ENCODE data around the gene MRPL20.

MRPL20 gene

GRCh38 chr1:1421147-1421906 is 14.2 kb upstream of the MRPL20 start, which contains the start of gene ANKRD65:
Gene ANKRD65, minus strand, starts transcription at chr1:1421276. Its CDS starts 271 bp downstream, at chr1:1421005.
- TF ChIP-seq EZH2phosphoT487 (IDR thresholded peaks at IDR 0.05; ENCODE audit: borderline replicate concordance, low read length) = no peak
- TF ChIP-seq, protein P1, sequence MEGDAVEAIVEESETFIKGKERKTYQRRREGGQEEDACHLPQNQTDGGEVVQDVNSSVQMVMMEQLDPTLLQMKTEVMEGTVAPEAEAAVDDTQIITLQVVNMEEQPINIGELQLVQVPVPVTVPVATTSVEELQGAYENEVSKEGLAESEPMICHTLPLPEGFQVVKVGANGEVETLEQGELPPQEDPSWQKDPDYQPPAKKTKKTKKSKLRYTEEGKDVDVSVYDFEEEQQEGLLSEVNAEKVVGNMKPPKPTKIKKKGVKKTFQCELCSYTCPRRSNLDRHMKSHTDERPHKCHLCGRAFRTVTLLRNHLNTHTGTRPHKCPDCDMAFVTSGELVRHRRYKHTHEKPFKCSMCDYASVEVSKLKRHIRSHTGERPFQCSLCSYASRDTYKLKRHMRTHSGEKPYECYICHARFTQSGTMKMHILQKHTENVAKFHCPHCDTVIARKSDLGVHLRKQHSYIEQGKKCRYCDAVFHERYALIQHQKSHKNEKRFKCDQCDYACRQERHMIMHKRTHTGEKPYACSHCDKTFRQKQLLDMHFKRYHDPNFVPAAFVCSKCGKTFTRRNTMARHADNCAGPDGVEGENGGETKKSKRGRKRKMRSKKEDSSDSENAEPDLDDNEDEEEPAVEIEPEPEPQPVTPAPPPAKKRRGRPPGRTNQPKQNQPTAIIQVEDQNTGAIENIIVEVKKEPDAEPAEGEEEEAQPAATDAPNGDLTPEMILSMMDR (IDR thresholded peaks at IDR 0.05; ENCODE audit: low read depth, low read length, poor library complexity, severe bottlenecking) = no peak
- Histone ChIP-seq H3K27me3 (ENCODE audit: control insufficient read depth, low read length) (peaks cover 14% of the 10 kb centered on the region), H3K27ac (ENCODE audit: low read depth, low read length) (no peak within 1 kb of the TSS), H3K9me2 (replicated peaks; ENCODE audit: control insufficient read depth, low read length) (no peaks in the 10 kb centered on the region), H3K79me2 (ENCODE audit: control insufficient read depth, low read length) (no peaks in the 10 kb centered on the region), H3K36me3 (ENCODE audit: control insufficient read depth, low read length) (no peaks in the 10 kb centered on the region), H3K4me1 (ENCODE audit: control insufficient read depth, low read length) (no peaks in the 10 kb centered on the region), H3K4me2 (ENCODE audit: low read length) (no peak within 1 kb of the TSS), H3F3A (ENCODE audit: control insufficient read depth, insufficient read depth) (no peaks in the 10 kb centered on the region), H4K20me1 (ENCODE audit: control insufficient read depth, insufficient read depth, low read depth, low read length) (0 out of 2 replicates have a peak, but pooled peaks cover 3% of the 10 kb centered on the region), H3K9me3 (ENCODE audit: control insufficient read depth, insufficient read depth, low read length) (no peaks in the 10 kb centered on the region), H3K4me3 (ENCODE audit: low read length) (no peak within 1 kb of the TSS)

GRCh38 chr1:1420654-1421141 is 13.6 kb upstream of the MRPL20 start:
- Histone ChIP-seq H3K4me2 (ENCODE audit: low read length) (no peak overlapping the region), H3F3A (ENCODE audit: control insufficient read depth, insufficient read depth) (no peaks in the 10 kb centered on the region), H3K9me2 (replicated peaks; ENCODE audit: control insufficient read depth, low read length) (no peaks in the 10 kb centered on the region), H3K4me1 (ENCODE audit: control insufficient read depth, low read length) (no peaks in the 10 kb centered on the region), H3K36me3 (ENCODE audit: control insufficient read depth, low read length) (no peaks in the 10 kb centered on the region), H3K27ac (ENCODE audit: low read depth, low read length) (no peak overlapping the region), H3K4me3 (ENCODE audit: low read length) (no peak overlapping the region), H3K9me3 (ENCODE audit: control insufficient read depth, insufficient read depth, low read length) (no peaks in the 10 kb centered on the region), H3K27me3 (ENCODE audit: control insufficient read depth, low read length) (peaks cover 8% of the 10 kb centered on the region; the same call in 1 of the 2 replicates), H4K20me1 (ENCODE audit: control insufficient read depth, insufficient read depth, low read depth, low read length) (0 out of 2 replicates have a peak, but pooled peaks cover 3% of the 10 kb centered on the region), H3K79me2 (ENCODE audit: control insufficient read depth, low read length) (no peaks in the 10 kb centered on the region)
- TF ChIP-seq, protein P1 (IDR thresholded peaks at IDR 0.05; ENCODE audit: low read depth, low read length, poor library complexity, severe bottlenecking) = no peak

GRCh38 chr1:1419813-1420653 is 12.9 kb upstream of the MRPL20 start:
- H3K79me2 ChIP-seq (ENCODE audit: control insufficient read depth, low read length) = no peaks in the 10 kb centered on the region
- no peak overlapping the region for H3K27ac ChIP-seq (ENCODE audit: low read depth, low read length)
- 0 out of 2 replicates have a peak, but pooled peaks cover 3% of the 10 kb centered on the region for H4K20me1 ChIP-seq (ENCODE audit: control insufficient read depth, insufficient read depth, low read depth, low read length)
- no peaks in the 10 kb centered on the region for H3K9me3 ChIP-seq (ENCODE audit: control insufficient read depth, insufficient read depth, low read length)
- H3K4me1 ChIP-seq (ENCODE audit: control insufficient read depth, low read length) = no peaks in the 10 kb centered on the region
- H3K36me3 ChIP-seq (ENCODE audit: control insufficient read depth, low read length) = no peaks in the 10 kb centered on the region
- H3K4me3 ChIP-seq (ENCODE audit: low read length) = no peak overlapping the region
- H3K9me2 ChIP-seq (replicated peaks; ENCODE audit: control insufficient read depth, low read length) = no peaks in the 10 kb centered on the region
- 0 out of 2 replicates have a peak, but pooled peaks cover 7% of the 10 kb centered on the region for H3K27me3 ChIP-seq (ENCODE audit: control insufficient read depth, low read length)
- no peak for TF ChIP-seq EZH2phosphoT487 (IDR thresholded peaks at IDR 0.05; ENCODE audit: borderline replicate concordance, low read length)
- TF ChIP-seq, protein P1 (IDR thresholded peaks at IDR 0.05; ENCODE audit: low read depth, low read length, poor library complexity, severe bottlenecking) = no peak
- H3F3A ChIP-seq (ENCODE audit: control insufficient read depth, insufficient read depth) = no peaks in the 10 kb centered on the region
- H3K4me2 ChIP-seq (ENCODE audit: low read length) = no peak overlapping the region
